Raji (cell line): ENCODE results near the gene KLHDC10.

ENCODE experiments used
- POLR2A ChIP-seq: IDR thresholded peaks from 2 replicates; pipeline ENCODE4 v1.6.1; 2011; ENCODE audit warnings: low read depth, low read length, control low read depth; ENCODE audit not compliant: insufficient read depth

KLHDC10 gene

GRCh38 chr7:130107949-130108674, 37.8 kb downstream of the KLHDC10 start:
- TF ChIP-seq POLR2A: no peak

GRCh38 chr7:130108809-130109208, 38.5 kb downstream of the KLHDC10 start:
- TF ChIP-seq POLR2A: no peak

DNA sequence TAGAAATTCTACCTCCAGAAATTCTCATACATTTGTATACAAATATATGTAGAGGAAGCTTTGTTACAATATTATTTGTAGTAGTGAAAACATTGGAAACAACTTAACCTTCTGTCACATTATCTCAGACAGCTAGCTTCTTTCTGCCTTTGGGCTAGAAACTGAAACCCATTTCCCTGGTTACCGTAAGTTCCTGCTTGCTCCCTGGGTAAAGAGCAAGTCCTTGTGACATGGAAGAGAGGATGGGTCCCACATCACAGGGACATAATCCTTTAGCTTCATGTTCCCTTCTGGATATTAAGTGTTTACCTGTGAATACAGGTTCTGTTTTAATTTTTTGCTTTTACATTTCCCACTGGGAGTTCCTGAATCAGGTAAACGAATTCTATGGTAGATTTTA, 41.8 kb downstream of the KLHDC10 start:
- TF ChIP-seq POLR2A: no peak

DNA sequence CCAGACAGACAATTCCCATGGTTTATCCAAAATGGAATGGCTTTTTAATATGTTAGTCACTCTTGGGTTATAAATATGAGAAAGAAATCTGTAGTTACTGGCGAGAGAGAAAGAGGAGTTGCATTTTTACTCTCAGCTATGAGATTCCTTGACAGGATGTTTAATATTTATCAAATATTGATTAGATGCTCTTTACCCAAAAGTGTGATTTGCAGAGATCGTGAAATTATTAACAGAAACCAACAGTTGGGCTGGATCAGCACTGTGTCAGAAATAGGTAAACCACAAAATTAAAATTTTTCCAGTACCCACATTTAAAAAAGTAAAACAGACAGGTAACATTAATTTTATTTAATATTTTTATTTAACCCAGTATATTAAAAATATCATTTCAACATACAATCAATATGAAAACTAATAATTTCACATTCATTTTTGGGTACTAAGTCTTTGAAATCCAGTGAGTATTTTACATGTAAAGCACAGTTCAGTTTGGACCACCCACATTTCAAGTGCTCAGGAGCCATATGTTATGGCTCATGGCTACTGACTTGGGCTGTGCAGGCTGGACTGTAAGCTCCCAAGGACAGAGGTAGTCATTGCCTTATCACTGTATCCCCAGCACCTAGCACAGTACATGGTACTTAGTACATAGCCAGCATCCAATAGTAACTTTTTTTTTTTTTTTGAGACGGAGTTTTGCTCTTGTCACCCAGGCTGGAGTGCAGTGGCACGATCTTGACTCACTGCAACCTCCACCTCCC, 42.5 kb downstream of the KLHDC10 start:
- TF ChIP-seq POLR2A: no peak

GRCh38 chr7:130113887-130114286, 43.6 kb downstream of the KLHDC10 start:
- TF ChIP-seq POLR2A: no peak

GRCh38 chr7:130114374-130114773, 44.0 kb downstream of the KLHDC10 start:
- TF ChIP-seq POLR2A: no peak

- TF ChIP-seq POLR2A: no peak
Observed at GRCh38 chr7:130114776-130115175, 44.4 kb downstream of the KLHDC10 start.

DNA sequence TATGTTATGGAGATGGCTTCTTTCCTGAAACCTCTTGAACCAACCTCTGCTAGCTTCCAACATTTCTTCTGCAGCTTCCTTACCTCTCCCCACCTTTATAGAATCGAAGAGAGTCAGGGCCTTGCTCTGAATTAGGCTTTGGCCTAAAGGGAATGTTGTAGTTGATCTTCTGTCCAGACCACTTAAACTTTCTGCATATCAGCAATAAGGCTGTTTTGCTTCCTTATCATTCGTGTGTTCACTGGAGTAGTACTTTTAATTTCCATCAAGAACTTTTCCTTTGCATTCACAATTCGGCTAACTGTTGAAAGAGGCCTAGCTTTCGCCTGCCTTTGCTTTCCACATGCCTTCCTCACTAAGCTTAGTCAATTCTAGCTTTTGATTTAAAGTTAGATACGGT, 48.0 kb downstream of the KLHDC10 start:
- no peak for TF ChIP-seq POLR2A

DNA sequence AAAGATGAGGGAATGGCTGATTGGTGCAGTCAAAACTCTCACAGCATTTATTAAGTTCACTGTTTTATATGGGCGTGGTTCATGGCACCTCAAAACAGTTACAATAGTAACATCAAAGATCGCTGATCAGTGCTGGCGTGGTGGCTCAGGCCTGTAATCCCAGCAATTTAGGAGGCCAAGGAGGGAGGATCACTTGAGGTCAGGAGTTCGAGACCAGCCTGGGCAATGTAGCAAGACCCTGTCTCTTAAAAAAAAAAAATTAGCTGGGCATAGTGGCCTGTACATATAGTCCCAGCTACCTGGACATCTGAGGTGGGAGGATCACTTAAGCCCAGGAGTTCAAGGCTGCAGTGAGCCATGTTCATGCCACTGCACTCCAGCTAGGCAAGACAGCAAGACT, 48.5 kb downstream of the KLHDC10 start:
- no peak for TF ChIP-seq POLR2A

- no peak for TF ChIP-seq POLR2A
Observed at GRCh38 chr7:130123501-130123900, 53.2 kb downstream of the KLHDC10 start.

- TF ChIP-seq POLR2A: no peak
Observed at GRCh38 chr7:130124711-130125110, 54.4 kb downstream of the KLHDC10 start.

DNA sequence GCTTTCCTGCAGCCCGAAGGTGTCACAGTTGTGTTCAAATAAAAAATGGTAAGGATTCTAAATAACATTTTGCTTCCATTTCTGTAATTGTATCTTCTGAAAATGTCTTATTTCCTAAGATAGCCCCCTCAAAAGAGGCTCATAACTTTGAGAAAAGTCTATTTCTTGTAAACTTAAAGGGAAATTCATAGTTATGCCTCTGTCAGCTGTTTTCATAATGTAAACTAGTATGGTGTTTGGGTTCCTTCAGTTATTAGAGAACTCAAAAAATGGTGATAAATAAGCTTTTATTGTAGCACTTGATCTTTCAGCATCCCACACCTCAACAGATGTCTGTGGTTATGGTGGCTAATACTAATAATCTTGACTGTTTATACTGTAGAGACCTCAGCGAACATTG, 57.1 kb downstream of the KLHDC10 start:
- TF ChIP-seq POLR2A: no peak

DNA sequence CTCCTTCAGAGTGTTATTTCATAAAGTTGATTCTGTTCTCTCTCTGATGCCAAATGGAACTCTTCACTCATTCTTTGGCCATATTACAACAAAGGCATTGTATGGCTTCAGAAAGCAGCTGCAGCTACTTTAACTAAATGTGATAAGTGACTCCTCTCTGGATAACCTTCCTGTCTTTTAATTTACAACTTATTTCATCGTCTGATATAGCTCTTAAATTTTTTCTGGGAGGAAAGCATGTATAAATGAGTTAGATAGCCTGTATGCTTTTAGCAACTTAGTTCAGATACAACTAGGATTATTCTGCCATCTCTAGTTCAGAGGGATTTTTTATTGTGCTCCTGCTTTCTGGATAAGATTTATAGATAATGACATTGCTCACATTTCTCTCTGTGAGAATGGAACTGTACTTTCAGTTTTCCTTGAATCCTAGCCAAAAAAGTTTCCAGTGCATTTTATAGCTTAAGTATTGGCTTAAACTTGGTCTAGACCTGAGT, 57.5 kb downstream of the KLHDC10 start:
- TF ChIP-seq POLR2A: no peak

- TF ChIP-seq POLR2A: no peak
Observed at GRCh38 chr7:130129011-130129411, 58.7 kb downstream of the KLHDC10 start.

GRCh38 chr7:130131191-130131834, 61.0 kb downstream of the KLHDC10 start:
- no peak for TF ChIP-seq POLR2A
